ENCODE data around the gene CDO1.

- TF ChIP-seq CTCF (IDR thresholded peaks at IDR 0.05; ENCODE audit: control extremely low read depth in 1 of 3, insufficient read depth in 1 of 3, low read depth in 1 of 3, low read length in 3 of 3): no peak
- no peak for TF ChIP-seq E2F6 (IDR thresholded peaks at IDR 0.05)
- TF ChIP-seq MAX (IDR thresholded peaks at IDR 0.05): no peak
- TF ChIP-seq USF2 (IDR thresholded peaks at IDR 0.05; ENCODE audit: low read length): no peak
- TF ChIP-seq RAD21 (IDR thresholded peaks at IDR 0.05 in 1 of 2, conservative IDR thresholded peaks at IDR 0.05 in 1 of 2; ENCODE audit: low read depth in 2 of 2, low read length in 2 of 2): no peak
- no peak for TF ChIP-seq PHF8 (conservative IDR thresholded peaks at IDR 0.05; ENCODE audit: low read depth, low read length)
- TF ChIP-seq CEBPB (IDR thresholded peaks at IDR 0.05; ENCODE audit: low read depth, low read length): no peak
- TF ChIP-seq POLR2A (IDR thresholded peaks at IDR 0.05; ENCODE audit: control extremely low read depth in 1 of 2, low read depth in 2 of 2, low read length in 2 of 2): no peak
- TF ChIP-seq TBP (IDR thresholded peaks at IDR 0.05; ENCODE audit: low read depth, low read length): no peak
- no peak for TF ChIP-seq FOSL1 (IDR thresholded peaks at IDR 0.05; ENCODE audit: insufficient read depth, low read depth, low read length)
Measured at GRCh38 chr5:115813719-115814118, 2.7 kb downstream of the CDO1 start.
